GM12875 (cell line): ENCODE data around the gene NDE1.

ENCODE experiments used
- H3K4me3 ChIP-seq: one replicate; pipeline ENCODE4 v1.5.1; 2011; ENCODE audit warnings: low read depth, low read length, control low read depth
- CTCF ChIP-seq: IDR thresholded peaks from 2 replicates; pipeline ENCODE4 v1.5.1; 2011; ENCODE audit warnings: low read depth, mild to moderate bottlenecking, control low read depth, inconsistent platforms, low read length, moderate library complexity, borderline replicate concordance; ENCODE audit not compliant: insufficient read depth

The NDE1 gene

DNA sequence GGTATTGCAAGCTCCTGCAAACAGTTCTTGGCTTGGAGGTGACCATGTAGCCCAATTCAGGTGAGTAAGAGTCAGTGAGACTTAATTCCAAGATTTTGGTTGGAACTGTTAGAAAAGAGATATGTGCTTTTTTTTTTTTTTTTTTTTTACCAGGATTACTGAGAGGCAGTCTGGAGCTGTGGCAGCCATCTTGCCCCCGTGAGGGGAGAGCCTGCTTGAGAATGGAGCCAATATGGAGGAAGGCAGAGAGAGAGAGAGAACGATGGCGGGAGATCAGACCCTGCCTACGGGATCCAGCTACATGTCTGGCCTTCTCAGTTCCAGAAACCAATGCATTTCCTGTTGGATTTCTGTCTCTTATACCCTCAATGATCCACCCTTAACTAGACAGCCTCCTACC is 109.0 kb downstream of the NDE1 start:
- no peak overlapping the region for H3K4me3 ChIP-seq

DNA sequence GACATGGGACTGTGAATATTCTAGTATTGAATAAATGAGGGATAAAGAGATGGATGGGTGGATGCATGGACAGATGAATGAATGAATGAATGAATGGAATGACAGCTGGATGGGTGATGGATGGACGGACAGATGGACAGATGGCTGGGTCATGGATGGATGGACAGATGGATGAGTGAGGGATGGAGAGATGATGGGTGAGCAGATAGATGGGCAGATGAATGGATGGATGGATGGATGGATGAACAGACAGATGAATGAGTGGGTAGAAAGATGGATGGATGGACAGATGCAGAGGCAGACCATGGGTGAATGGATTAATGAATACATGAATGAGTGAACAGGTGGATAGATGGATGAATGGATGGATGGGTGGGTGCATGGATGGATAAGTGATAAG is 110.1 kb downstream of the NDE1 start:
- no peak for TF ChIP-seq CTCF
- no peak overlapping the region for H3K4me3 ChIP-seq

More for the DNA sequence above, 109.0 kb downstream of the NDE1 start:
- TF ChIP-seq CTCF = no peak

DNA sequence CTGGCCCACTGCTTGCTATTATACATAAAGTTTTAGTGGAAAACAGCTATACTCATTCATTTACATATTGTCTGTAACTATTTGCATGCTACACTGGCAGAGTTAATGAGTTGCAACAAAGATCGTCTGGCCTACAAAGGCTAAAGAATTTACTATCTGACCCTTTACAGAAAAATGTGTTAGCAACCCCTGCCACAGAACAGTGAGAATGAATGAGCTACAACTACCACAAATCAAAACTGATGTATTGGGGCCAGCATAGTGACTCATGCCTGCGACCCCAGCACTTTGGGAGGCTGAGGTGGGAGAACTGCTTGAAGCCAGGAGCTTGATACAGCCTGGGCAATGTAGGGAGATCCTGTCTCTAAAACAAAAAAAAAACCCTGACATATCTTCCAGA is 114.1 kb downstream of the NDE1 start:
- TF ChIP-seq CTCF = no peak
- no peak overlapping the region for H3K4me3 ChIP-seq

DNA sequence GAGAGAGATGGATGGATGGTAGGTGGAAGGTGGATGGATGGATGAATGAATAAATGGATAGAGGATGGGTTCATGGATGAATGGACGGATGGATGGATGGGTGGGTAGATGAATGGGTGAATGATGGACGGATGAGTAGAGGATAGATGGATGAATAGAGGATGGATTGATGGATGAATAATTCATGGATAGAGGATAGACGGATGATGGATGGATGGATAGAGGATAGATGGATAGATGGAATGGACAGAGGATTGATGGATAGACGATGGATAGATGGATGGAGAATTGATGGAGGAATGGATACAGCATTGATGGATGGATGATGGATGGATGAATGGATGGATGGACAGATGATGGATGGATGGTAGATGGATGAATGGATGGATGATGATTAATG is 115.1 kb downstream of the NDE1 start:
- TF ChIP-seq CTCF = no peak
- H3K4me3 ChIP-seq = no peak overlapping the region

GRCh38 chr16:15765880-15766279 is 115.8 kb downstream of the NDE1 start:
- peak; percentile 74 for TF ChIP-seq CTCF

GRCh38 chr16:15766918-15767317 is 116.9 kb downstream of the NDE1 start:
- no peak overlapping the region for H3K4me3 ChIP-seq
- no peak for TF ChIP-seq CTCF

More at GRCh38 chr16:15765880-15766279, 115.8 kb downstream of the NDE1 start:
- H3K4me3 ChIP-seq = no peak overlapping the region

- H3K4me3 ChIP-seq = no peak overlapping the region
- TF ChIP-seq CTCF = no peak
Observed at GRCh38 chr16:15768201-15768600, 118.2 kb downstream of the NDE1 start.
